K562 (cell line): ENCODE results near the gene ARID3B. TPM values are rescaled to one million over a fixed set of nuclear protein-coding genes. Genes with fewer than 3 reads are reported as not detected.
A peak's percentile ranks its signal among the peaks of the same experiment; 100 is the strongest.

Experiments
- ATF1 ChIP-seq, 2 experiments: fragments of 450-650 bp in 1 of 2; IDR thresholded peaks; 2 replicates each; pipeline ENCODE4 v1.6.1; 2016; ENCODE audit warnings: missing compliant biosample characterization in 1 of 2, missing genetic modification characterization in 1 of 2
- DACH1 ChIP-seq: fragments of 450-650 bp; IDR thresholded peaks from 2 replicates; pipeline ENCODE4 v1.6.1; 2018; ENCODE audit not compliant: partially characterized antibody
- FUS ChIP-seq: fragments of 200-400 bp; formaldehyde crosslinking; optimal IDR thresholded peaks from 2 replicates; pipeline ENCODE3; 2017; ENCODE audit warnings: low read depth, low read length
- GATAD2B ChIP-seq: fragments of 450-650 bp; IDR thresholded peaks from 2 replicates; pipeline ENCODE4 v1.6.1; 2017; ENCODE audit warnings: mild to moderate bottlenecking, borderline replicate concordance
- KAT8 ChIP-seq: fragments of 450-650 bp; IDR thresholded peaks from 2 replicates; pipeline ENCODE4 v1.6.1; 2016; ENCODE audit warnings: low read depth, mild to moderate bottlenecking
- KLF10 ChIP-seq: fragments of 250-450 bp; sonication (Bioruptor Pico); IDR thresholded peaks from 2 replicates; pipeline ENCODE4 v1.6.1; 2021; ENCODE audit warnings: matching md5 sums
- POLR2H ChIP-seq: IDR thresholded peaks from 2 replicates; pipeline ENCODE4 v1.6.1; 2016; ENCODE audit warnings: missing genetic modification characterization, low read depth, mild to moderate bottlenecking, control low read depth, missing compliant biosample characterization, moderate library complexity
- SP2 ChIP-seq: IDR thresholded peaks from 2 replicates; pipeline ENCODE4 v1.6.1; 2011; ENCODE audit warnings: mild to moderate bottlenecking, low read depth, low read length, moderate library complexity; ENCODE audit not compliant: poor library complexity, severe bottlenecking; ENCODE audit errors: extremely low read depth
- TBP ChIP-seq: optimal IDR thresholded peaks from 2 replicates; pipeline ENCODE3; 2011; ENCODE audit warnings: low read depth, low read length, improper control_type of control experiment
- ZBED1 ChIP-seq: IDR thresholded peaks from 2 replicates; pipeline ENCODE4 v1.6.1; 2014
- ZFX ChIP-seq: sonication (generic); formaldehyde crosslinking; IDR thresholded peaks from 2 replicates; pipeline ENCODE4 v1.8.0; 2022; ENCODE audit warnings: mild to moderate bottlenecking, missing genetic modification reagents, moderate library complexity
- polyA plus RNA-seq, 8 experiments: library from polyadenylated mRNA; depleted of rRNA in 4 of 8; stranded (reverse) in 5 of 8; unstranded in 3 of 8; fragments of >200 nt; fragmentation: Nextera tagmentation in 2 of 8; fragmentation: Illumina TruSeq in 1 of 8; extraction: Ambion mirVana in 2 of 8; extraction: Trizol in 1 of 8; gene quantifications; 2 replicates each; pipeline versions ENCODE4 v1.2.1 to v1.2.3, GENCODE V29; 2011 to 2014; ENCODE audit warnings: inconsistent platforms in 1 of 8, missing spikeins in 1 of 8
- total RNA-seq, 7 experiments: library from RNA; depleted of rRNA in 6 of 7; stranded (reverse); fragments of >200 nt in 6 of 7; fragmentation: Illumina TruSeq in 2 of 7; extraction: Trizol in 2 of 7; gene quantifications; 2 replicates each; pipeline versions ENCODE4 v1.2.1 to v1.2.3, GENCODE V29; 2011 to 2021; ENCODE audit warnings: low replicate concordance in 1 of 7
- TF ChIP-seq, protein P1 (sequence below): sonication (generic); formaldehyde crosslinking; IDR thresholded peaks from 2 replicates; pipeline ENCODE4 v1.8.1; 2023; ENCODE audit warnings: mild to moderate bottlenecking, missing genetic modification reagents
- TF ChIP-seq, protein P2 (sequence below), 2 experiments: fragments of 450-650 bp in 1 of 2; sonication (generic) in 1 of 2; formaldehyde crosslinking in 1 of 2; IDR thresholded peaks; 2 replicates each; pipeline versions ENCODE4 v1.7.1 to v1.9.0; 2016 to 2022; ENCODE audit warnings: inconsistent platforms in 1 of 2, mild to moderate bottlenecking in 1 of 2, missing genetic modification reagents in 1 of 2
- TF ChIP-seq, protein P3 (sequence below): fragments of 250-450 bp; sonication (Bioruptor Pico); IDR thresholded peaks from 2 replicates; pipeline ENCODE4 v1.5.0; 2021

ARID3B gene
- total and polyA plus RNA-seq, 9 of the 15 experiments (the other 6 are each of a cell fraction or from before 2014, with no cell fraction given): 0.32 to 15.1 (median 7.1) TPM

DNA sequence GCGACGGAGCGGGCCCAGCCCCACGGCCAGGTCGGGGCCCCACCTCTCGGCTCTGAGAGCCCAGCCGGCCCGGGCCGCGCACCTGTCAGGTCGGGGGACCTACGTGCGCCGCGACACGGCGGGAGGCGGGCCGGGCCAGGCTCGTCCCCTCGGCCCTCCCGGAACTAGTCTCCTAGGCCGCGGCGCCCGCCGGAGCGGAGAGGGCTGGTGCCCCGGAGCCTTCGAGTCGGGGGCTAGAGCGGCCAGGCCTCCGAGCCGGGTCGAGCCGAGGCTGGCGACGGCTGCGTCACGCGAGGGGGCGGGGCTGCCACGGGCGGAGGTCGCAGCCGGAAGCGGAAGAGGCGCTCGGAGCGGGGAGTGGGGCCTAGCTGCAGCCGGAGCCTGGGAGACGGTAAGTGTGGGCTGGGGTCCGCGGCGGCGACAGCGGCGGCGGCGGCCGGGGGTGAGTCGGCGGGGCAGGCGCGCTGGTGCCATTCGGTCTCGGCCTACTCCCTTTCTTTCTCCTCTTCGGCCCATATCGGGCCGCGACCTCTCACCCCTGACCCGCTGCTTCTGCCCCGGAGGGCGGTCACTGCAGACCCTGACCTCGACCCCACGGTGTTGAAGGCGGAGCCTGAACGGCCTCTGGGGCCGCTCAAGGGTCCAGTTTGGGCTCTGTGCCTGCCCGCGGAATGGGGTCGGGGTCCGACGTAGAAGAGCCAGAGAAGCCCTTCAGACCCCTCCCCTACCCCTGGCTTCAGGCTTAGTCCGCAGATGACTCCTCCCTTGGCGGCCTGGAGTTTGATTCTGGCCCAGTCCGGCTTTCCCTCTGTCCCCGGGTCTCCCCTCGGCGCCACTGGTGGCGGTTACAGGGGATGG lies 74.7 kb downstream of the ARID3B start, which contains the start of gene CLK3 (continued):
- TF ChIP-seq, protein P1, sequence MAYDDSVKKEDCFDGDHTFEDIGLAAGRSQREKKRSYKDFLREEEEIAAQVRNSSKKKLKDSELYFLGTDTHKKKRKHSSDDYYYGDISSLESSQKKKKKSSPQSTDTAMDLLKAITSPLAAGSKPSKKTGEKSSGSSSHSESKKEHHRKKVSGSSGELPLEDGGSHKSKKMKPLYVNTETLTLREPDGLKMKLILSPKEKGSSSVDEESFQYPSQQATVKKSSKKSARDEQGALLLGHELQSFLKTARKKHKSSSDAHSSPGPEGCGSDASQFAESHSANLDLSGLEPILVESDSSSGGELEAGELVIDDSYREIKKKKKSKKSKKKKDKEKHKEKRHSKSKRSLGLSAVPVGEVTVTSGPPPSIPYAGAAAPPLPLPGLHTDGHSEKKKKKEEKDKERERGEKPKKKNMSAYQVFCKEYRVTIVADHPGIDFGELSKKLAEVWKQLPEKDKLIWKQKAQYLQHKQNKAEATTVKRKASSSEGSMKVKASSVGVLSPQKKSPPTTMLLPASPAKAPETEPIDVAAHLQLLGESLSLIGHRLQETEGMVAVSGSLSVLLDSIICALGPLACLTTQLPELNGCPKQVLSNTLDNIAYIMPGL (CRISPR knock-in tag): peak; percentile 72; the same call in 1 of the 2 replicates
- TF ChIP-seq TBP (peak; percentile 67), ZBED1 (peak; percentile 56; the same call in 1 of the 2 replicates), KAT8 (no peak), POLR2H (tag) (no peak), DACH1 (no peak), FUS (peak; percentile 77), GATAD2B (peak; percentile 92), KLF10 (no peak), ATF1 (CRISPR knock-in tag; IDR thresholded peaks at IDR 0.05) (peak; percentile 51; the same call in 1 of the 2 replicates), ATF1 (tag; IDR thresholded peaks at IDR 0.05) (peak; percentile 95), ZFX (peak; percentile 100), SP2 (peak; percentile 95)
- TF ChIP-seq, protein P2, sequence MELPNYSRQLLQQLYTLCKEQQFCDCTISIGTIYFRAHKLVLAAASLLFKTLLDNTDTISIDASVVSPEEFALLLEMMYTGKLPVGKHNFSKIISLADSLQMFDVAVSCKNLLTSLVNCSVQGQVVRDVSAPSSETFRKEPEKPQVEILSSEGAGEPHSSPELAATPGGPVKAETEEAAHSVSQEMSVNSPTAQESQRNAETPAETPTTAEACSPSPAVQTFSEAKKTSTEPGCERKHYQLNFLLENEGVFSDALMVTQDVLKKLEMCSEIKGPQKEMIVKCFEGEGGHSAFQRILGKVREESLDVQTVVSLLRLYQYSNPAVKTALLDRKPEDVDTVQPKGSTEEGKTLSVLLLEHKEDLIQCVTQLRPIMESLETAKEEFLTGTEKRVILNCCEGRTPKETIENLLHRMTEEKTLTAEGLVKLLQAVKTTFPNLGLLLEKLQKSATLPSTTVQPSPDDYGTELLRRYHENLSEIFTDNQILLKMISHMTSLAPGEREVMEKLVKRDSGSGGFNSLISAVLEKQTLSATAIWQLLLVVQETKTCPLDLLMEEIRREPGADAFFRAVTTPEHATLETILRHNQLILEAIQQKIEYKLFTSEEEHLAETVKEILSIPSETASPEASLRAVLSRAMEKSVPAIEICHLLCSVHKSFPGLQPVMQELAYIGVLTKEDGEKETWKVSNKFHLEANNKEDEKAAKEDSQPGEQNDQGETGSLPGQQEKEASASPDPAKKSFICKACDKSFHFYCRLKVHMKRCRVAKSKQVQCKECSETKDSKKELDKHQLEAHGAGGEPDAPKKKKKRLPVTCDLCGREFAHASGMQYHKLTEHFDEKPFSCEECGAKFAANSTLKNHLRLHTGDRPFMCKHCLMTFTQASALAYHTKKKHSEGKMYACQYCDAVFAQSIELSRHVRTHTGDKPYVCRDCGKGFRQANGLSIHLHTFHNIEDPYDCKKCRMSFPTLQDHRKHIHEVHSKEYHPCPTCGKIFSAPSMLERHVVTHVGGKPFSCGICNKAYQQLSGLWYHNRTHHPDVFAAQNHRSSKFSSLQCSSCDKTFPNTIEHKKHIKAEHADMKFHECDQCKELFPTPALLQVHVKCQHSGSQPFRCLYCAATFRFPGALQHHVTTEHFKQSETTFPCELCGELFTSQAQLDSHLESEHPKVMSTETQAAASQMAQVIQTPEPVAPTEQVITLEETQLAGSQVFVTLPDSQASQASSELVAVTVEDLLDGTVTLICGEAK (IDR thresholded peaks at IDR 0.05): peak; percentile 95
- TF ChIP-seq, protein P2 (CRISPR knock-in tag; IDR thresholded peaks at IDR 0.05): no peak
- TF ChIP-seq, protein P3, sequence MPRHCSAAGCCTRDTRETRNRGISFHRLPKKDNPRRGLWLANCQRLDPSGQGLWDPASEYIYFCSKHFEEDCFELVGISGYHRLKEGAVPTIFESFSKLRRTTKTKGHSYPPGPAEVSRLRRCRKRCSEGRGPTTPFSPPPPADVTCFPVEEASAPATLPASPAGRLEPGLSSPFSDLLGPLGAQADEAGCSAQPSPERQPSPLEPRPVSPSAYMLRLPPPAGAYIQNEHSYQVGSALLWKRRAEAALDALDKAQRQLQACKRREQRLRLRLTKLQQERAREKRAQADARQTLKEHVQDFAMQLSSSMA (CRISPR knock-in tag): peak; percentile 13; the same call in 1 of the 2 replicates
